Lower leg skin (tissue), 4 donors: ENCODE data around the gene ZFP62. TPM values are rescaled to one million over a fixed set of nuclear protein-coding genes. Genes with fewer than 3 reads are reported as not detected.
A peak's percentile ranks its signal among the peaks of the same experiment; 100 is the strongest.
"Not testable (repeated sequence)": the region's sequence is repeated elsewhere in the genome, so short reads cannot be mapped to it uniquely, and the experiment has no call there.

Experiments used
- DNase-seq, 2 donors: peaks; one replicate each; pipeline ENCODE4 v3.0.0-alpha.2; 2019; ENCODE audit warnings: low spot score in 2 of 2
- H3K4me3 ChIP-seq: fragments of 200-600 bp; sonication (generic); 2 replicates; pipeline ENCODE4 v1.5.1; 2017; ENCODE audit warnings: mild to moderate bottlenecking, low read depth; ENCODE audit not compliant: poor library complexity, severe bottlenecking
- CTCF ChIP-seq, 3 donors: fragments of 450-650 bp; IDR thresholded peaks; one replicate each; pipeline ENCODE4 v1.5.1; 2016; ENCODE audit warnings: antibody characterized with exemption in 3 of 3, mild to moderate bottlenecking in 3 of 3, moderate library complexity in 2 of 3
- POLR2A ChIP-seq, 2 donors: fragments of 450-650 bp; IDR thresholded peaks; one replicate each; pipeline ENCODE4 v1.6.1; 2016 to 2017; ENCODE audit warnings: antibody characterized with exemption in 2 of 2, mild to moderate bottlenecking in 1 of 2, moderate library complexity in 1 of 2
- WGBS, 2 donors: methylation state at CpG; one replicate each; pipeline ENCODE4 v1.1.5; 2018; 5-methylcytosine and 5-hydroxymethylcytosine counted together
- intact Hi-C: fragments of 100-400 bp; cut with DNase I; formaldehyde crosslinking; loops from one replicate; pipeline ENCODE4 v1.15.0; 2023; ENCODE audit warnings: low total_unique reads
- total RNA-seq, 4 donors: library from RNA; depleted of rRNA; stranded (reverse); fragments of >200 nt; gene quantifications; one replicate each; pipeline ENCODE4 v1.1.0, GENCODE V29; 2016

The ZFP62 gene
- total RNA-seq, 4 donors from 2014 or later, result 14.5 to 35.8 (median 31.1) TPM

DNA sequence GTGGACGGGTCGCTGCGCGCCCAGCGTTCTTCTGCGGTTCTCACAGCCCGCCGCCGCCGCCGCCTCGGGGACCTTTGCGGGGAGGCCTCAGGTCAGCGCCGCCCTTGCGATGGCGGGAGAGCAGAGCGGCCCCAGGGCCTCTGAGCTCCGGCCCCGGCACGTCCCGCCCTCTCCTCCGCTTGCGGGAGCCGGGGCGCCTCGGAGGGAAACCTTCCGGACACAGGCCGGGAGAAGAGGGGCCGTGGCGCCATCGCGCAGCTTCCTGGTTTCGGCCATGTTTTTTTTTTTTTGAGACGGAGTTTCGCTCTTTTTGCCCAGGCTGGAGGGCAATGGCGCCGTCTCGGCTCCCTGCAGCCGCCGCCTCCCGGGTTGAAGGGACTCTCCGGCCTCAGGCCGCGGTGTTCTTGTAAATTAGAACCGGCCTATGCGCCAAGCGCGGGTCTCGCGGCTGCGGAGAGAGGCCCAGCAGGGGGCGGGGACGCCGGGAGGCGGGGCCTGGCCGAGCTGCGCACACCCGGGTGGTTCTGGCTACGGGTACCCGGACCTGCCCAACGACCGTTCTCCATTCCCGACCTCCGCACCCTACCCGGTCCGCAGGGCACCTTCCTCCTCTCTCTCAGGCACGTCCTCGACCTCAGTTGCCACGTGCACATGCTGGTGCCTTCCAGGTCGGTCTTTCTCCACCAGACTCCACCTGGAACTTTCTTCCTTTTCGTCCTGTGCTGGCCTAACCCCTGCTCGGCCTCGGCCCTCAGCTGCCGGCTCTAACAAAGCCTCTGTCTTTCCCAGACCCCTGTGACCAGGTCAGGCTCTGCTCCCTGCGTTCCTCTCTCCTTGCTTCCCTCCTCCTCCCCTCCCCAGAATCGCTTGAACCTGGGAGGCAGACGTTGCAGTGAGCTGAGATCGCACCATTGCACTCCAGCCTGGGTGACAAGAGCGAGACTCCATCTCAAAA lies 29.7 kb downstream of the ZFP62 start:
- WGBS, 2 donors, result 2% methylated on average over 60 to 72 of the region's 80 CpGs
- DNase-seq, result peak; percentile 83 to 97
- peak overlapping the region; percentile 97 for H3K4me3 ChIP-seq
- TF ChIP-seq CTCF (IDR thresholded peaks at IDR 0.05), result no peak
- TF ChIP-seq POLR2A (IDR thresholded peaks at IDR 0.05), result peak in 1 of 2 donors; percentile 68
- intact Hi-C loops, result no loop called here

GRCh38 chr5:180830253-180831138 lies 30.6 kb downstream of the ZFP62 start:
- intact Hi-C loops, result no loop called here

GRCh38 chr5:180829726-180830125 lies 31.4 kb downstream of the ZFP62 start:
- no peak for DNase-seq
- intact Hi-C loops, result no loop called here
- 97 to 98% methylated on average over 5 of the region's 5 CpGs for WGBS, 2 donors
- TF ChIP-seq POLR2A (IDR thresholded peaks at IDR 0.05) (no peak), CTCF (IDR thresholded peaks at IDR 0.05) (no peak)
- no peak overlapping the region for H3K4me3 ChIP-seq

More at GRCh38 chr5:180830253-180831138, 30.6 kb downstream of the ZFP62 start:
- DNase-seq, result peak in 1 of 2 donors; percentile 95
- H3K4me3 ChIP-seq, result peak overlapping the region; percentile 97
- TF ChIP-seq CTCF (IDR thresholded peaks at IDR 0.05) (no peak), POLR2A (IDR thresholded peaks at IDR 0.05) (no peak)
- WGBS, 2 donors, result 31 to 33% methylated on average over 31 to 35 of the region's 35 CpGs

DNA sequence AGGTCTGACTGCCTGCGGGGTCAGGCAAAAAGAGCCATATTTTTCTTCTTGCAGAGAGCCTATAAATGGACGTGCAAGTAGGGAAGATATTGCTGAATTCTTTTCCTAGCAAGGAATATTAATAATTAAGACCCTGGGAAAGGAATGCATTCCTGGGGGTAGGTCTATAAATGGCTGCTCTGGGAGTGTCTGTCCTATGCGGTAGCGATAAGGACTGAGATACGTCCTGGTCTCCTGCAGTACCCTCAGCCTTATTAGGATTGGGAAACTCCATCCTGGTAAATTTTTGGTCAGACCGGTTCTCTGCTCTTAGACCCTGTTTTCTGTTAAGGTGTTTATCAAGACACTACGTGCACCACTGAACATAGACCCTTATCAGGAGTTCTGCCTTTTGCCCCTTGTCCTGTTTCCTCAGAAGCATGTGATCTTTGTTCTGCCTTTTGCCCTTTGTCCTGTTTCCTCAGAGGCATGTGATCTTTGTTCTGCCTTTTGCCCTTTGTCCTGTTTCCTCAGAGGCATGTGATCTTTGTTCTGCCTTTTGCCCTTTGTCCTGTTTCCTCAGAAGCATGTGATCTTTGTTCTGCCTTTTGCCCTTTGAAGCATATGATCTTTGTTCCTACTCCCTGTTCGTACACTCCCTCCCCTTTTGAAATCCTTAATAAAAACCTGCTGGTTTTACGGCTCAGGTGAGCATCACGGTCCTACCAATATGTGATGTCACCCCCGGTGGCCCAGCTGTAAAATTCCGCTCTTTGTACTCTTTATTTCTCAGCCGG lies 32.1 kb downstream of the ZFP62 start:
- DNase-seq, intact Hi-C loops, H3K4me3 ChIP-seq: not testable (repeated sequence)
- WGBS, 2 donors, result 88 to 93% methylated on average over 13 of the region's 13 CpGs

DNA sequence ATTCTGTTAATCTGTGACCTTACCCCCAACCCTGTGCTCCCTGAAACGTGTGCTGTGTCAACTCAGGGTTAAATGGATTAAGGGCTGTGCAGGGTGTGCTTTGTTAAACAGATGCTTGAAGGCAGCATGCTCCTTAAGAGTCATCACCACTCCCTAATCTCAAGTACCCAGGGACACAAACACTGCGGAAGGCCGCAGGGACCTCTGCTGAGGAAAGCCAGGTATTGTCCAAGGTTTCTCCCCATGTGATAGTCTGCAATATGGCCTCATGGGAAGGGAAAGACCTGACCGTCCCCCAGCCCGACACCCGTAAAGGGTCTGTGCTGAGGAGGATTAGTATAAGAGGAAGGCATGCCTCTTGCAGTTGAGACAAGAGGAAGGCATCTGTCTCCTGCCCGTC lies 33.7 kb downstream of the ZFP62 start:
- DNase-seq, intact Hi-C loops, H3K4me3 ChIP-seq: not testable (repeated sequence)
- WGBS, 2 donors, result 75 to 82% methylated on average over 7 of the region's 7 CpGs

- intact Hi-C loops, result no loop called here
- no peak overlapping the region for H3K4me3 ChIP-seq
- WGBS, 2 donors, result 64 to 68% methylated on average over 3 of the region's 3 CpGs
- TF ChIP-seq CTCF (IDR thresholded peaks at IDR 0.05) (no peak), POLR2A (IDR thresholded peaks at IDR 0.05) (no peak)
- DNase-seq, result peak in 1 of 2 donors; percentile 92
Observed at GRCh38 chr5:180825768-180826525, 35.1 kb downstream of the ZFP62 start.
